GM12878 (cell line): ENCODE measurements around the gene WNT11. TPM values are rescaled to one million over a fixed set of nuclear protein-coding genes. Genes with fewer than 3 reads are reported as not detected.

ENCODE experiments used
- BCLAF1 ChIP-seq: fragments of 450-650 bp; IDR thresholded peaks from 2 replicates; pipeline ENCODE4 v1.6.1; 2017; ENCODE audit warnings: antibody characterized with exemption, mild to moderate bottlenecking, moderate library complexity
- CEBPZ ChIP-seq: fragments of 150-350 bp; IDR thresholded peaks from 2 replicates; pipeline ENCODE4 v1.6.1; 2016; ENCODE audit warnings: low read depth, low read length
- E2F8 ChIP-seq: fragments of 450-650 bp; IDR thresholded peaks from 2 replicates; pipeline ENCODE4 v1.6.1; 2018; ENCODE audit warnings: mild to moderate bottlenecking, low read depth, moderate library complexity; ENCODE audit not compliant: partially characterized antibody
- IKZF1 ChIP-seq: fragments of 450-650 bp; conservative IDR thresholded peaks from 2 replicates; pipeline ENCODE4 v1.6.1; 2017; ENCODE audit warnings: antibody characterized with exemption, mild to moderate bottlenecking
- MAX ChIP-seq: IDR thresholded peaks from 2 replicates; pipeline ENCODE4 v1.6.1; 2012; ENCODE audit warnings: low read depth, low read length, improper control_type of control experiment
- REST ChIP-seq: IDR thresholded peaks from 2 replicates; pipeline ENCODE4 v1.6.1; 2012; ENCODE audit warnings: mild to moderate bottlenecking, low read depth, low read length
- SKIL ChIP-seq: fragments of 450-650 bp; IDR thresholded peaks from 2 replicates; pipeline ENCODE4 v1.6.1; 2017; ENCODE audit warnings: mild to moderate bottlenecking, low read depth, inconsistent platforms; ENCODE audit not compliant: poor library complexity, severe bottlenecking
- SMC3 ChIP-seq: IDR thresholded peaks from 2 replicates; pipeline ENCODE4 v1.6.1; 2011; ENCODE audit warnings: low read length, improper control_type of control experiment, borderline replicate concordance
- STAT3 ChIP-seq: IDR thresholded peaks from 2 replicates; pipeline ENCODE4 v1.6.1; 2011; ENCODE audit warnings: low read depth, low read length, improper control_type of control experiment
- ZNF217 ChIP-seq: fragments of 450-650 bp; IDR thresholded peaks from 2 replicates; pipeline ENCODE4 v1.6.1; 2017; ENCODE audit warnings: antibody characterized with exemption, mild to moderate bottlenecking
- ZNF384 ChIP-seq: IDR thresholded peaks from 2 replicates; pipeline ENCODE4 v1.6.1; 2012; ENCODE audit warnings: low read depth, mild to moderate bottlenecking, low read length, improper control_type of control experiment, borderline replicate concordance
- ZSCAN29 ChIP-seq: fragments of 450-650 bp; IDR thresholded peaks from 2 replicates; pipeline ENCODE4 v1.6.1; 2017; ENCODE audit warnings: mild to moderate bottlenecking, moderate library complexity
- polyA plus RNA-seq, 11 experiments: library from polyadenylated mRNA; depleted of rRNA in 4 of 11; unstranded in 6 of 11; stranded (reverse) in 5 of 11; fragments of >200 nt; fragmentation: Nextera tagmentation in 4 of 11; fragmentation: Illumina TruSeq in 1 of 11; extraction: Ambion mirVana in 4 of 11; extraction: Trizol in 1 of 11; gene quantifications; 1 replicate in 1 of 11; 2 replicates in 10 of 11; pipeline versions ENCODE4 v1.2.1 to v1.2.3, GENCODE V29; 2011 to 2016; ENCODE audit warnings: inconsistent platforms in 2 of 11, missing spikeins in 2 of 11, low read depth in 1 of 11
- total RNA-seq, 4 experiments: library from RNA; depleted of rRNA in 3 of 4; stranded (reverse); fragments of >200 nt in 3 of 4; fragmentation: Illumina TruSeq in 1 of 4; extraction: Trizol in 1 of 4; gene quantifications; 2 replicates each; pipeline versions ENCODE4 v1.2.1 to v1.2.3, GENCODE V29; 2013 to 2021

WNT11 gene
- total and polyA plus RNA-seq, 10 of the 15 experiments (the other 5 are each of a cell fraction or from before 2014, with no cell fraction given), result 0.05 to 0.19 TPM; not detected in 8

GRCh38 chr11:76207642-76208401 lies 1.5 kb upstream of the WNT11 start (continued):
- TF ChIP-seq E2F8, result no peak
- no peak for TF ChIP-seq ZNF217
- TF ChIP-seq CEBPZ, result no peak
- TF ChIP-seq REST, result no peak
- peak; percentile 33; the same call in 1 of the 2 replicates for TF ChIP-seq MAX
- no peak; the same call in none of the 2 replicates for TF ChIP-seq IKZF1
- TF ChIP-seq ZNF384, result peak; percentile 41; the same call in 1 of the 2 replicates
- TF ChIP-seq BCLAF1, result no peak
- TF ChIP-seq ZSCAN29, result 0 out of 2 replicates have a peak, but pooled peaks have one; percentile 13
- TF ChIP-seq STAT3, result no peak
- TF ChIP-seq SMC3, result peak; percentile 94
- TF ChIP-seq SKIL, result no peak
